A549 (cell line): ENCODE results near the gene MYH14. TPM values are rescaled to one million over a fixed set of nuclear protein-coding genes. Genes with fewer than 3 reads are reported as not detected.
A peak's percentile ranks its signal among the peaks of the same experiment; 100 is the strongest.

Experiments used
- ATAC-seq, 2 experiments: fragments of 200-7000 bp in 1 of 2; fragments of >200 bp in 1 of 2; cut with Nextera tagmentation in 1 of 2; cut with Tn5 transposase in 1 of 2; 3 replicates each; pipeline versions ENCODE4 v1.8.0 to v1.9.1; 2018 to 2020; ENCODE audit warnings: mild to moderate bottlenecking in 1 of 2, moderate library complexity in 1 of 2
- CTCF ChIA-PET: fragments of 300-600 bp; sonication (Branson Sonifier 250); formaldehyde crosslinking; extraction: SDS; loops from one replicate; lab custom pipeline; 2021; ENCODE audit warnings: antibody characterized with exemption, inconsistent platforms; lab: Yijun Ruan, JAX
- POLR2A ChIA-PET: fragments of 350-600 bp; formaldehyde crosslinking; extraction: SDS; loops from one replicate; lab custom pipeline; 2021; ENCODE audit warnings: antibody characterized with exemption, inconsistent platforms; lab: Yijun Ruan, JAX
- DNase-seq, 2 experiments: peaks; one replicate each; pipeline versions ENCODE4 v3.0.0 to v3.0.0-alpha.2; 2011 to 2016; ENCODE audit warnings: low read depth in 1 of 2, low spot score in 1 of 2
- FAIRE-seq: peaks from 2 replicates; lab custom pipeline; 2011; peaks lifted over from hg19 to GRCh38; lab: Jason Lieb, UNC
- H3K27ac ChIP-seq, 2 experiments: fragments of >200 bp; sonication (Bioruptor Twin); formaldehyde crosslinking; 3 replicates each; pipeline ENCODE4 v1.5.1; 2016 to 2017
- H3K4me1 ChIP-seq: fragments of >200 bp; sonication (Bioruptor Twin); formaldehyde crosslinking; 3 replicates; pipeline ENCODE4 v1.6.1; 2016
- H3K4me2 ChIP-seq: fragments of >200 bp; sonication (Bioruptor Twin); formaldehyde crosslinking; 3 replicates; pipeline ENCODE4 v1.6.1; 2016
- H3K4me3 ChIP-seq: fragments of >200 bp; sonication (Bioruptor Twin); formaldehyde crosslinking; 3 replicates; pipeline ENCODE4 v1.5.1; 2016
- H3K9me3 ChIP-seq: fragments of >200 bp; sonication (Bioruptor Twin); formaldehyde crosslinking; 3 replicates; pipeline ENCODE4 v1.6.1; 2016
- ATOH8 ChIP-seq: fragments of 250-450 bp; sonication (Bioruptor Pico); IDR thresholded peaks from 2 replicates; pipeline ENCODE4 v1.5.0; 2020; ENCODE audit warnings: low read depth, mild to moderate bottlenecking, moderate library complexity
- BCL3 ChIP-seq: fragments of >200 bp; sonication (Bioruptor Twin); formaldehyde crosslinking; IDR thresholded peaks from 3 replicates; pipeline ENCODE4 v1.6.1; 2016
- BHLHE40 ChIP-seq: IDR thresholded peaks from 2 replicates; pipeline ENCODE4 v1.6.1; 2012; ENCODE audit warnings: low read depth, low read length, inconsistent platforms
- CEBPB ChIP-seq, 2 experiments: fragments of >200 bp in 1 of 2; sonication (Bioruptor Twin) in 1 of 2; formaldehyde crosslinking in 1 of 2; IDR thresholded peaks; 2 replicates each; pipeline ENCODE4 v1.6.1; 2012 to 2016
- CHD2 ChIP-seq: fragments of 150-350 bp; IDR thresholded peaks from 2 replicates; pipeline ENCODE4 v1.6.1; 2014; ENCODE audit warnings: low read length; ENCODE audit not compliant: partially characterized antibody
- EHF ChIP-seq: fragments of 250-450 bp; sonication (Bioruptor Pico); IDR thresholded peaks from 2 replicates; pipeline ENCODE4 v1.5.0; 2020; ENCODE audit warnings: mild to moderate bottlenecking
- ESRRA ChIP-seq: fragments of 150-350 bp; IDR thresholded peaks from 2 replicates; pipeline ENCODE4 v1.6.1; 2014; ENCODE audit warnings: mild to moderate bottlenecking, low read length, borderline replicate concordance
- GATA3 ChIP-seq: IDR thresholded peaks from 2 replicates; pipeline ENCODE4 v1.6.1; 2012; ENCODE audit warnings: borderline replicate concordance
- HES2 ChIP-seq: fragments of >200 bp; sonication (Bioruptor Twin); formaldehyde crosslinking; IDR thresholded peaks from 2 replicates; pipeline ENCODE4 v1.6.1; 2016
- HEYL ChIP-seq: fragments of 250-450 bp; sonication (Bioruptor Pico); IDR thresholded peaks from 2 replicates; pipeline ENCODE4 v1.8.0; 2021; ENCODE audit warnings: mild to moderate bottlenecking, moderate library complexity
- HOXB5 ChIP-seq: fragments of 250-450 bp; sonication (Bioruptor Pico); IDR thresholded peaks from 2 replicates; pipeline ENCODE4 v1.5.0; 2020; ENCODE audit warnings: mild to moderate bottlenecking, moderate library complexity
- KDM5A ChIP-seq: fragments of 200-600 bp; sonication (generic); IDR thresholded peaks from 2 replicates; pipeline ENCODE4 v1.6.1; 2016; ENCODE audit warnings: antibody characterized with exemption, mild to moderate bottlenecking
- MAFK ChIP-seq: fragments of 450-650 bp; IDR thresholded peaks from 2 replicates; pipeline ENCODE4 v1.6.1; 2014; ENCODE audit not compliant: partially characterized antibody
- MAZ ChIP-seq: fragments of 150-350 bp; IDR thresholded peaks from 2 replicates; pipeline ENCODE4 v1.6.1; 2014; ENCODE audit warnings: antibody characterized with exemption, low read depth, low read length, borderline replicate concordance
- NFE2L2 ChIP-seq: fragments of 150-350 bp; conservative IDR thresholded peaks from 2 replicates; pipeline ENCODE4 v1.6.1; 2014; ENCODE audit warnings: low read length
- NPAS2 ChIP-seq: fragments of 250-450 bp; sonication (Bioruptor Pico); IDR thresholded peaks from 2 replicates; pipeline ENCODE4 v1.8.0; 2022; ENCODE audit warnings: mild to moderate bottlenecking, moderate library complexity, borderline replicate concordance
- PBX3 ChIP-seq: IDR thresholded peaks from 2 replicates; pipeline ENCODE4 v1.6.1; 2012
- POLR2AphosphoS2 ChIP-seq: conservative IDR thresholded peaks from 2 replicates; pipeline ENCODE4 v1.6.1; 2012; ENCODE audit warnings: low read length, improper control_type of control experiment, inconsistent platforms
- RARB ChIP-seq: fragments of 250-450 bp; sonication (Bioruptor Pico); IDR thresholded peaks from 2 replicates; pipeline ENCODE4 v1.8.0; 2021; ENCODE audit warnings: mild to moderate bottlenecking, moderate library complexity
- REST ChIP-seq: fragments of 200-600 bp; sonication (generic); IDR thresholded peaks from 2 replicates; pipeline ENCODE4 v1.6.1; 2016; ENCODE audit warnings: antibody characterized with exemption, mild to moderate bottlenecking, moderate library complexity
- RNF2 ChIP-seq: fragments of 200-600 bp; sonication (generic); IDR thresholded peaks from 2 replicates; pipeline ENCODE4 v1.6.1; 2016; ENCODE audit warnings: low read depth, mild to moderate bottlenecking, antibody characterized with exemption, moderate library complexity, borderline replicate concordance
- SMC3 ChIP-seq: fragments of >200 bp; sonication (Bioruptor Twin); formaldehyde crosslinking; IDR thresholded peaks from 3 replicates; pipeline ENCODE4 v1.6.1; 2018; ENCODE audit warnings: inconsistent platforms
- WGBS: methylation state at CpG from one replicate; pipeline ENCODE4 v1.1.6; 2017; ENCODE audit errors: missing lambda C conversion rate; 5-methylcytosine and 5-hydroxymethylcytosine counted together
- polyA plus RNA-seq, 4 experiments: library from polyadenylated mRNA; depleted of rRNA in 3 of 4; stranded (reverse); fragments of >200 nt; fragmentation: RNase III in 1 of 4; extraction: RNeasy Plus Mini Kit Qiagen cat#74134 plus additional on column Dnase treatment in 1 of 4; gene quantifications; 2 replicates in 3 of 4; 3 replicates in 1 of 4; pipeline ENCODE4 v1.2.3, GENCODE V29; 2011 to 2017

MYH14 gene
- polyA plus RNA-seq, 2 of the 4 experiments (the other 2 are of a cell fraction): 4.0 to 7.0 TPM

GRCh38 chr19:50326101-50326664 lies 122.8 kb downstream of the MYH14 start:
- Histone ChIP-seq H3K4me1 (peaks cover 27% of the 10 kb centered on the region), H3K4me3 (peak overlapping the region; percentile 14; the same call in 1 of the 3 replicates), H3K27ac (no peak overlapping the region), H3K4me2 (peak overlapping the region; percentile 80), H3K9me3 (no peaks in the 10 kb centered on the region)
- DNase-seq: no peak
- 8% methylated on average over 20 of the region's 26 CpGs for WGBS
- no peak for FAIRE-seq
- POLR2A ChIA-PET: interaction anchor here (0.6 to 0.9 kb wide), 2 partner anchors 12 to 172 kb away, joined by 3 to 4 read pairs; no protein-coding TSS in a partner anchor
- no peak for ATAC-seq
- CTCF ChIA-PET: interaction anchor here (0.6 to 4.2 kb wide), 6 partner anchors 11 to 179 kb away, joined by 3 to 25 read pairs (median 3); no protein-coding TSS in a partner anchor
- TF ChIP-seq HES2 (no peak), MAFK (peak; percentile 88)

- no peak for ATAC-seq
- Histone ChIP-seq H3K9me3 (no peaks in the 10 kb centered on the region), H3K4me3 (no peak overlapping the region)
- CTCF ChIA-PET: interaction anchor here (3.0 kb wide), 1 partner anchor 179 kb away, joined by 76 read pairs; no protein-coding TSS in a partner anchor
- TF ChIP-seq CEBPB (IDR thresholded peaks at IDR 0.05) (no peak), POLR2AphosphoS2 (no peak), CHD2 (no peak), PBX3 (no peak), RNF2 (no peak), MAZ (no peak), HES2 (no peak)
- TF ChIP-seq, all 56 proteins: peak for 0
- DNase-seq (no peak), FAIRE-seq (no peak)
- no peak overlapping the region for H3K4me2 ChIP-seq
- WGBS: 44% methylated on average over 4 of the region's 4 CpGs
- no peak overlapping the region for H3K27ac ChIP-seq
- peaks cover 35% of the 10 kb centered on the region for H3K4me1 ChIP-seq
- POLR2A ChIA-PET: no interaction called here
Observed at GRCh38 chr19:50327013-50327412, 123.6 kb downstream of the MYH14 start.

GRCh38 chr19:50327461-50328223 lies 124.2 kb downstream of the MYH14 start:
- Histone ChIP-seq H3K4me1 (peaks cover 35% of the 10 kb centered on the region), H3K4me2 (peak overlapping the region; percentile 92), H3K9me3 (no peaks in the 10 kb centered on the region), H3K27ac (no peak overlapping the region), H3K4me3 (peak overlapping the region; percentile 46; the same call in 1 of the 3 replicates)
- DNase-seq (no peak), ATAC-seq (no peak), FAIRE-seq (no peak)
- POLR2A ChIA-PET: interaction anchor here (1.9 kb wide), 1 partner anchor 397 kb away, joined by 8 read pairs; no protein-coding TSS in a partner anchor
- WGBS: 30% methylated on average over 17 of the region's 20 CpGs
- CTCF ChIA-PET: interaction anchor here (0.7 to 3.0 kb wide), 37 partner anchors 9 to 394 kb away, joined by 3 to 76 read pairs (median 4); no protein-coding TSS in a partner anchor
- TF ChIP-seq ATOH8 (CRISPR knock-in tag) (no peak), REST (no peak), ESRRA (no peak), KDM5A (no peak), EHF (CRISPR knock-in tag) (no peak), NFE2L2 (no peak), BCL3 (no peak), RARB (CRISPR knock-in tag) (no peak), HEYL (CRISPR knock-in tag) (no peak), SMC3 (no peak), BHLHE40 (no peak), RNF2 (no peak), CEBPB (IDR thresholded peaks at IDR 0.05) (no peak), GATA3 (no peak), NPAS2 (CRISPR knock-in tag) (no peak), HES2 (no peak), HOXB5 (CRISPR knock-in tag) (no peak)
